Sigmoid colon (tissue), 4 donors: ENCODE data around the gene FAM227B.

Source experiments
- CTCF ChIP-seq, 4 experiments: fragments of 450-650 bp in 3 of 4; fragments of 200-600 bp in 1 of 4; IDR thresholded peaks; one replicate each; pipeline ENCODE4 v1.5.1; 2016 to 2019; ENCODE audit warnings: antibody characterized with exemption in 4 of 4, mild to moderate bottlenecking in 3 of 4, moderate library complexity in 2 of 4
- POLR2AphosphoS5 ChIP-seq, 4 donors: sonication (generic); formaldehyde crosslinking; IDR thresholded peaks; one replicate each; pipeline ENCODE4 v1.6.1; 2017; ENCODE audit warnings: antibody characterized with exemption in 4 of 4

- TF ChIP-seq CTCF (IDR thresholded peaks at IDR 0.05) (no peak), POLR2AphosphoS5 (IDR thresholded peaks at IDR 0.05) (no peak)
Observed at GRCh38 chr15:49438962-49439631, 181.5 kb downstream of the FAM227B start.
